HepG2 (cell line): ENCODE data around the gene BUB1. TPM values are rescaled to one million over a fixed set of nuclear protein-coding genes. Genes with fewer than 3 reads are reported as not detected.

Experiments used
- ATAC-seq: fragments of 200-7000 bp; cut with Tn5 transposase; 3 replicates; pipeline ENCODE4 v1.9.1; 2020; ENCODE audit warnings: mild to moderate bottlenecking, moderate library complexity
- BruUV-seq: library from RNA; stranded (reverse); fragments of 400-500 nt; replicated peaks from 2 replicates; lab custom pipeline; 2021; lab: Mats Ljungman, UMichigan
- CTCF ChIA-PET: fragments of 300-600 bp; formaldehyde crosslinking; extraction: SDS; loops from one replicate; lab custom pipeline; 2021; ENCODE audit warnings: low total read pairs, inconsistent platforms, low intra/inter-chr PET ratio; lab: Yijun Ruan, JAX
- POLR2A ChIA-PET: fragments of 350-600 bp; sonication (Branson Sonifier 250); formaldehyde crosslinking; loops from one replicate; lab custom pipeline; 2020; ENCODE audit warnings: antibody characterized with exemption, inconsistent platforms; lab: Yijun Ruan, JAX
- DNase-seq: peaks from one replicate; pipeline ENCODE4 v3.0.0-alpha.2; 2015; ENCODE audit warnings: low spot score
- FAIRE-seq: peaks from 3 replicates; lab custom pipeline; 2011; peaks lifted over from hg19 to GRCh38; lab: Jason Lieb, UNC
- H2AFZ ChIP-seq: one replicate; pipeline ENCODE4 v1.6.1; 2011; ENCODE audit warnings: low read length, inconsistent platforms
- H3K27ac ChIP-seq: fragments of 300-600 bp; 3 replicates; pipeline ENCODE4 v1.8.0; 2011; ENCODE audit warnings: mixed run types, mild to moderate bottlenecking, mixed read lengths, low read length, inconsistent platforms; ENCODE audit not compliant: insufficient read depth; ENCODE audit errors: extremely low read length
- H3K27me3 ChIP-seq, 2 experiments: fragments of 200-600 bp in 1 of 2; 2 replicates in 1 of 2; 3 replicates in 1 of 2; pipeline versions ENCODE4 v1.6.0 to v1.8.0; 2011; ENCODE audit warnings: low read length in 2 of 2, mild to moderate bottlenecking in 2 of 2, moderate library complexity in 2 of 2, inconsistent platforms in 1 of 2; ENCODE audit not compliant: insufficient read depth in 2 of 2, control insufficient read depth in 1 of 2
- H3K36me3 ChIP-seq, 2 experiments: fragments of 200-600 bp in 1 of 2; replicated peaks in 1 of 2; 2 replicates in 1 of 2; 3 replicates in 1 of 2; pipeline versions ENCODE4 v1.5.1 to v1.8.0; 2011; ENCODE audit warnings: low read length in 2 of 2, inconsistent platforms in 1 of 2; ENCODE audit not compliant: insufficient read depth in 2 of 2, control insufficient read depth in 1 of 2
- H3K4me1 ChIP-seq: 2 replicates; pipeline ENCODE4 v1.5.1; 2012; ENCODE audit warnings: low read length, inconsistent platforms; ENCODE audit not compliant: insufficient read depth
- H3K4me2 ChIP-seq: 2 replicates; pipeline ENCODE4 v1.6.0; 2011; ENCODE audit warnings: low read depth, low read length, inconsistent platforms
- H3K4me3 ChIP-seq, 3 experiments: fragments of 200-600 bp in 1 of 3; sonication (generic), shearing (Covaris generic) in 1 of 3; replicated peaks in 1 of 3; 2 replicates each; pipeline ENCODE4 v1.5.1; 2011 to 2016; ENCODE audit warnings: low read length in 3 of 3, inconsistent platforms in 2 of 3, low read depth in 2 of 3, mild to moderate bottlenecking in 2 of 3, control low read depth in 1 of 3, mixed read lengths in 1 of 3; ENCODE audit not compliant: insufficient read depth in 1 of 3
- H3K79me2 ChIP-seq: one replicate; pipeline ENCODE4 v1.6.1; 2011; ENCODE audit warnings: low read length, inconsistent platforms; ENCODE audit not compliant: insufficient read depth
- H3K9ac ChIP-seq: 2 replicates; pipeline ENCODE4 v1.6.0; 2011; ENCODE audit warnings: mild to moderate bottlenecking, low read depth, low read length, inconsistent platforms; ENCODE audit not compliant: insufficient read depth
- H3K9me3 ChIP-seq: 2 replicates; pipeline ENCODE4 v1.5.1; 2012; ENCODE audit warnings: mild to moderate bottlenecking, low read length
- H4K20me1 ChIP-seq: 2 replicates; pipeline ENCODE4 v1.6.0; 2011; ENCODE audit warnings: inconsistent platforms, mild to moderate bottlenecking, low read length, moderate library complexity; ENCODE audit not compliant: insufficient read depth
- CBX1 ChIP-seq: IDR thresholded peaks from one replicate; pipeline ENCODE4 v1.6.1; 2016; ENCODE audit warnings: antibody characterized with exemption, low read depth
- HOXA3 ChIP-seq: sonication (generic); formaldehyde crosslinking; IDR thresholded peaks from 2 replicates; pipeline ENCODE4 v1.5.0; 2020; ENCODE audit warnings: missing genetic modification reagents
- SIN3B ChIP-seq: fragments of 150-350 bp; IDR thresholded peaks from 2 replicates; pipeline ENCODE4 v1.6.1; 2014; ENCODE audit warnings: low read length
- ZBTB3 ChIP-seq: sonication (generic); formaldehyde crosslinking; IDR thresholded peaks from 2 replicates; pipeline ENCODE4 v1.4.0; 2020; ENCODE audit warnings: low read depth, mild to moderate bottlenecking, moderate library complexity, missing genetic modification reagents, borderline replicate concordance
- ZKSCAN1 ChIP-seq: fragments of 150-350 bp; IDR thresholded peaks from 2 replicates; pipeline ENCODE4 v1.6.1; 2014; ENCODE audit warnings: low read length
- ZMYM3 ChIP-seq: sonication (generic); formaldehyde crosslinking; IDR thresholded peaks from 2 replicates; pipeline ENCODE4 v1.5.1; 2020; ENCODE audit warnings: mild to moderate bottlenecking, missing genetic modification reagents
- ZNF337 ChIP-seq: sonication (generic); formaldehyde crosslinking; IDR thresholded peaks from 2 replicates; pipeline ENCODE4 v1.5.1; 2020; ENCODE audit warnings: missing genetic modification reagents, low read depth, mild to moderate bottlenecking, borderline replicate concordance
- ZNF382 ChIP-seq: sonication (generic); formaldehyde crosslinking; IDR thresholded peaks from 2 replicates; pipeline ENCODE4 v1.5.0; 2020; ENCODE audit warnings: missing genetic modification reagents, mild to moderate bottlenecking, borderline replicate concordance
- WGBS: methylation state at CpG from one replicate; pipeline ENCODE4 v1.1.6; 2017; ENCODE audit warnings: low lambda C conversion rate; 5-methylcytosine and 5-hydroxymethylcytosine counted together
- in situ Hi-C: cut with HindIII; loops from 2 replicates; pipeline ENCODE4 v1.10.0; 2017; ENCODE audit warnings: low pct_unique_long_range_greater_than_20kb; ENCODE audit not compliant: extremely low pct_ligation_motif_present
- intact Hi-C: fragments of 100-400 bp; cut with micrococcal nuclease; formaldehyde crosslinking; loops from one replicate; pipeline ENCODE4 v1.10.0; 2022; ENCODE audit not compliant: unreplicated experiment
- polyA plus RNA-seq, 8 experiments: library from polyadenylated mRNA; depleted of rRNA in 3 of 8; stranded (reverse) in 7 of 8; unstranded in 1 of 8; fragments of >200 nt; fragmentation: Illumina TruSeq in 4 of 8; extraction: Trizol in 4 of 8; gene quantifications; 2 replicates each; pipeline versions ENCODE4 v1.2.1 to v1.2.3, GENCODE V29; 2011 to 2016; ENCODE audit warnings: low read depth in 4 of 8, missing spikeins in 1 of 8, mixed read lengths in 1 of 8; ENCODE audit not compliant: insufficient read depth in 1 of 8
- total RNA-seq, 5 experiments: library from RNA; depleted of rRNA; stranded (reverse); fragments of >200 nt; fragmentation: Illumina TruSeq; extraction: Trizol; gene quantifications; 2 replicates each; pipeline ENCODE4 v1.2.3, GENCODE V29; 2016; ENCODE audit warnings: low read depth in 1 of 5
- TF ChIP-seq, protein P1 (sequence below): sonication (generic); formaldehyde crosslinking; IDR thresholded peaks from 2 replicates; pipeline ENCODE4 v1.5.0; 2020; ENCODE audit warnings: mild to moderate bottlenecking, missing genetic modification reagents
- TF ChIP-seq, protein P2 (sequence below): sonication (generic); formaldehyde crosslinking; IDR thresholded peaks from 2 replicates; pipeline ENCODE4 v1.5.0; 2020; ENCODE audit warnings: mild to moderate bottlenecking, missing genetic modification reagents
- TF ChIP-seq, protein P3 (sequence below): sonication (generic); formaldehyde crosslinking; IDR thresholded peaks from 2 replicates; pipeline ENCODE4 v1.4.0; 2020; ENCODE audit warnings: mild to moderate bottlenecking, low read depth, missing genetic modification reagents
- TF ChIP-seq, protein P4 (sequence below): fragments of 450-650 bp; IDR thresholded peaks from 2 replicates; pipeline ENCODE4 v1.6.1; 2017

Gene BUB1
- total and polyA plus RNA-seq, 2 of the 13 experiments (the other 11 are each of a cell fraction or from before 2014, with no cell fraction given) = 27.8 to 52.6 TPM

DNA sequence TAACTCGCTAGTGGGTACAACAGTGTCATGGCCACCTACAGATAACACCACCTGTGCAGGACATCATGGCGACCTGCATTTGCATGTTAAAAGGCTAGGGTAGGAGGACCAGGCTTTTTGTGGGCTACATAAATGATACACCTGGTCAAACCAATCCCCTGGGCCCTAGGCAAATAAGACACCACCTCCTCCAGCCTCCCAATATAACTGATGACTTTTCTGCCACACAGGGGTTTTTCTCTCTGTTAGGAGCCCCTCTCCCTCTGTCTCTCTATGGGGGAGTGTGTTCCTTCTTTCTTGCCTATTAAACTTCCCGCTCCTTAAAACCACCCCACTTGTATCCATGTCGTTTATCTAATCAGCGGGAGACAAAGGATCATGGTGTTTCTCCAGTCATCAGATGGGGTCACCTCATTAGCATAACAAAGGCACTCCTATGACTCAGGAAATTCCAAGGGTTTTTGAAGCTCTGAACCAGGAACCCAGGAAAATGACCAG, 10.8 kb upstream of the BUB1 start:
- DNase-seq (no peak), FAIRE-seq (no peak), ATAC-seq (no peak)
- H3K79me2 ChIP-seq = no peaks in the 10 kb centered on the region
- in situ Hi-C loops = no loop called here
- H3K36me3 ChIP-seq = no peaks in the 10 kb centered on the region
- H3K27ac ChIP-seq = no peak overlapping the region
- POLR2A ChIA-PET = no interaction called here
- peaks cover 10% of the 10 kb centered on the region for H3K4me1 ChIP-seq
- TF ChIP-seq ZNF382 (CRISPR knock-in tag) = no peak
- TF ChIP-seq, protein P1, sequence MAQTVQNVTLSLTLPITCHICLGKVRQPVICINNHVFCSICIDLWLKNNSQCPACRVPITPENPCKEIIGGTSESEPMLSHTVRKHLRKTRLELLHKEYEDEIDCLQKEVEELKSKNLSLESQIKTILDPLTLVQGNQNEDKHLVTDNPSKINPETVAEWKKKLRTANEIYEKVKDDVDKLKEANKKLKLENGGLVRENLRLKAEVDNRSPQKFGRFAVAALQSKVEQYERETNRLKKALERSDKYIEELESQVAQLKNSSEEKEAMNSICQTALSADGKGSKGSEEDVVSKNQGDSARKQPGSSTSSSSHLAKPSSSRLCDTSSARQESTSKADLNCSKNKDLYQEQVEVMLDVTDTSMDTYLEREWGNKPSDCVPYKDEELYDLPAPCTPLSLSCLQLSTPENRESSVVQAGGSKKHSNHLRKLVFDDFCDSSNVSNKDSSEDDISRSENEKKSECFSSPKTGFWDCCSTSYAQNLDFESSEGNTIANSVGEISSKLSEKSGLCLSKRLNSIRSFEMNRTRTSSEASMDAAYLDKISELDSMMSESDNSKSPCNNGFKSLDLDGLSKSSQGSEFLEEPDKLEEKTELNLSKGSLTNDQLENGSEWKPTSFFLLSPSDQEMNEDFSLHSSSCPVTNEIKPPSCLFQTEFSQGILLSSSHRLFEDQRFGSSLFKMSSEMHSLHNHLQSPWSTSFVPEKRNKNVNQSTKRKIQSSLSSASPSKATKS (CRISPR knock-in tag) = no peak
- no peak for TF ChIP-seq ZKSCAN1
- no peak for TF ChIP-seq HOXA3 (CRISPR knock-in tag)
- no peak for TF ChIP-seq ZMYM3 (CRISPR knock-in tag)
- TF ChIP-seq ZBTB3 = no peak
- TF ChIP-seq ZNF337 = no peak
- no peak for TF ChIP-seq CBX1
- TF ChIP-seq, protein P2, sequence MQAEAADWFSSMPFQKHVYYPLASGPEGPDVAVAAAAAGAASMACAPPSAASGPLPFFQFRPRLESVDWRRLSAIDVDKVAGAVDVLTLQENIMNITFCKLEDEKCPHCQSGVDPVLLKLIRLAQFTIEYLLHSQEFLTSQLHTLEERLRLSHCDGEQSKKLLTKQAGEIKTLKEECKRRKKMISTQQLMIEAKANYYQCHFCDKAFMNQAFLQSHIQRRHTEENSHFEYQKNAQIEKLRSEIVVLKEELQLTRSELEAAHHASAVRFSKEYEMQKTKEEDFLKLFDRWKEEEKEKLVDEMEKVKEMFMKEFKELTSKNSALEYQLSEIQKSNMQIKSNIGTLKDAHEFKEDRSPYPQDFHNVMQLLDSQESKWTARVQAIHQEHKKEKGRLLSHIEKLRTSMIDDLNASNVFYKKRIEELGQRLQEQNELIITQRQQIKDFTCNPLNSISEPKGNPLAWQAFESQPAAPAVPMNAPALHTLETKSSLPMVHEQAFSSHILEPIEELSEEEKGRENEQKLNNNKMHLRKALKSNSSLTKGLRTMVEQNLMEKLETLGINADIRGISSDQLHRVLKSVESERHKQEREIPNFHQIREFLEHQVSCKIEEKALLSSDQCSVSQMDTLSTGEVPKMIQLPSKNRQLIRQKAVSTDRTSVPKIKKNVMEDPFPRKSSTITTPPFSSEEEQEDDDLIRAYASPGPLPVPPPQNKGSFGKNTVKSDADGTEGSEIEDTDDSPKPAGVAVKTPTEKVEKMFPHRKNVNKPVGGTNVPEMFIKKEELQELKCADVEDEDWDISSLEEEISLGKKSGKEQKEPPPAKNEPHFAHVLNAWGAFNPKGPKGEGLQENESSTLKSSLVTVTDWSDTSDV (CRISPR knock-in tag) = no peak
- TF ChIP-seq, protein P3, sequence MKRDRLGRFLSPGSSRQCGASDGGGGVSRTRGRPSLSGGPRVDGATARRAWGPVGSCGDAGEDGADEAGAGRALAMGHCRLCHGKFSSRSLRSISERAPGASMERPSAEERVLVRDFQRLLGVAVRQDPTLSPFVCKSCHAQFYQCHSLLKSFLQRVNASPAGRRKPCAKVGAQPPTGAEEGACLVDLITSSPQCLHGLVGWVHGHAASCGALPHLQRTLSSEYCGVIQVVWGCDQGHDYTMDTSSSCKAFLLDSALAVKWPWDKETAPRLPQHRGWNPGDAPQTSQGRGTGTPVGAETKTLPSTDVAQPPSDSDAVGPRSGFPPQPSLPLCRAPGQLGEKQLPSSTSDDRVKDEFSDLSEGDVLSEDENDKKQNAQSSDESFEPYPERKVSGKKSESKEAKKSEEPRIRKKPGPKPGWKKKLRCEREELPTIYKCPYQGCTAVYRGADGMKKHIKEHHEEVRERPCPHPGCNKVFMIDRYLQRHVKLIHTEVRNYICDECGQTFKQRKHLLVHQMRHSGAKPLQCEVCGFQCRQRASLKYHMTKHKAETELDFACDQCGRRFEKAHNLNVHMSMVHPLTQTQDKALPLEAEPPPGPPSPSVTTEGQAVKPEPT (CRISPR knock-in tag) = no peak
- TF ChIP-seq, protein P4, sequence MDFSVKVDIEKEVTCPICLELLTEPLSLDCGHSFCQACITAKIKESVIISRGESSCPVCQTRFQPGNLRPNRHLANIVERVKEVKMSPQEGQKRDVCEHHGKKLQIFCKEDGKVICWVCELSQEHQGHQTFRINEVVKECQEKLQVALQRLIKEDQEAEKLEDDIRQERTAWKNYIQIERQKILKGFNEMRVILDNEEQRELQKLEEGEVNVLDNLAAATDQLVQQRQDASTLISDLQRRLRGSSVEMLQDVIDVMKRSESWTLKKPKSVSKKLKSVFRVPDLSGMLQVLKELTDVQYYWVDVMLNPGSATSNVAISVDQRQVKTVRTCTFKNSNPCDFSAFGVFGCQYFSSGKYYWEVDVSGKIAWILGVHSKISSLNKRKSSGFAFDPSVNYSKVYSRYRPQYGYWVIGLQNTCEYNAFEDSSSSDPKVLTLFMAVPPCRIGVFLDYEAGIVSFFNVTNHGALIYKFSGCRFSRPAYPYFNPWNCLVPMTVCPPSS = no peak
- TF ChIP-seq SIN3B = no peak
- H3K9me3 ChIP-seq = peaks cover 9% of the 10 kb centered on the region; the same call in 1 of the 2 replicates
- no peak overlapping the region for H2AFZ ChIP-seq
- intact Hi-C loops = no loop called here
- no peak overlapping the region for H3K9ac ChIP-seq
- H3K4me3 ChIP-seq = no peak overlapping the region
- no TSS peak for BruUV-seq
- no peaks in the 10 kb centered on the region for H4K20me1 ChIP-seq
- WGBS = 61% methylated on average over 5 of the region's 5 CpGs
- peaks cover 0 to 16% of the 10 kb centered on the region in 2 experiments; a peak in 2 of 5 replicates for H3K27me3 ChIP-seq
- CTCF ChIA-PET = no interaction called here
- H3K4me2 ChIP-seq = no peak overlapping the region
